Neural cell (in vitro differentiated cells): Measurements from ENCODE around the gene SCNN1G.

Source experiments
- CTCF ChIP-seq: fragments of 450-650 bp; IDR thresholded peaks from 2 replicates; pipeline ENCODE4 v1.5.1; 2014; ENCODE audit warnings: antibody characterized with exemption, mild to moderate bottlenecking, moderate library complexity; ENCODE audit not compliant: poor library complexity, severe bottlenecking
- MXI1 ChIP-seq: fragments of 450-650 bp; conservative IDR thresholded peaks from 2 replicates; pipeline ENCODE4 v1.6.1; 2014; ENCODE audit warnings: antibody characterized with exemption, mild to moderate bottlenecking; ENCODE audit not compliant: poor library complexity, severe bottlenecking
- POLR2AphosphoS5 ChIP-seq: IDR thresholded peaks from 2 replicates; pipeline ENCODE4 v1.6.1; 2012
- TAF1 ChIP-seq: IDR thresholded peaks from 2 replicates; pipeline ENCODE4 v1.6.1; 2012; ENCODE audit warnings: low read depth

- no peak for TF ChIP-seq TAF1
- TF ChIP-seq MXI1: no peak
- TF ChIP-seq CTCF: no peak
- TF ChIP-seq POLR2AphosphoS5: no peak
Observed at GRCh38 chr16:23137818-23138217, 44.7 kb upstream of the SCNN1G start.
